ENCODE results near the gene CEP164.

The CEP164 gene

DNA sequence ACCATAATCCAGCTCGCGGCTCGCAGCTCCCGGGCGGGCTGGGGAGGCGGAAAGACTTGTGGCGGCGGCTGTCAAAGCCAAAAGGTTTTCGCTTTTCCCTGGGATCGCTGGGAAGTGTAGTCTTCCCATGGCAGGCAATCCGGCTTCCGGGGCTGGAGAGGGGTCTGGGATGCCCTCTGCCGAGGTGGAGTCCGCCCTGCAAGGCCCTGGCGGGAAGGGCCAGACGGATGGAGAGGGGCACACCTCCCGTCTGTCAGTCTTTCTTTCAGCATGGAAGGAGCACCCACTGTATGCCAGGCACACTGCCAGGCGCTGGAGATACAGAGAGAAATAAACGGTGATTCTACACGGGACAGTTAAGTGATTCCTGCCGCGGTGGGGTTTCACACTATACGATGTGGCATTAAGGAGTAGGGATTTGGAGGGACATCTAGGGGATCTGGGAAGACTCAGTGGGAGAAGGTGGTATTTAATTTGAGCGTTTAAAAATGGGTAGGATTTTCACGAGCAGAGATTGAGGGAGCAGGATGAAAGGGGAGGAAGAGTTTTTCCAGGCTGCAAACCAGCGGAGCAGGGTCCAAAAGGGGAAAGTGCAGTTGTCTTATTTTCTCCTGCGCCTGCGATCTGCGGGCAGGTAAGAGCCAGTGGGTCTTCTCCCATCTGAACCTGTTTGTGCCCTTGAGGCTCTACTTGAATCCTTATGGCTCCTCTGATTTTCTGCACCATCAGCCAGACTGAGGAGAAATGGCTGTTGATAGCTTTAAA, 11.3 kb upstream of the CEP164 start, which contains the start of gene BACE1 (continued):
- TF ChIP-seq, protein P1, sequence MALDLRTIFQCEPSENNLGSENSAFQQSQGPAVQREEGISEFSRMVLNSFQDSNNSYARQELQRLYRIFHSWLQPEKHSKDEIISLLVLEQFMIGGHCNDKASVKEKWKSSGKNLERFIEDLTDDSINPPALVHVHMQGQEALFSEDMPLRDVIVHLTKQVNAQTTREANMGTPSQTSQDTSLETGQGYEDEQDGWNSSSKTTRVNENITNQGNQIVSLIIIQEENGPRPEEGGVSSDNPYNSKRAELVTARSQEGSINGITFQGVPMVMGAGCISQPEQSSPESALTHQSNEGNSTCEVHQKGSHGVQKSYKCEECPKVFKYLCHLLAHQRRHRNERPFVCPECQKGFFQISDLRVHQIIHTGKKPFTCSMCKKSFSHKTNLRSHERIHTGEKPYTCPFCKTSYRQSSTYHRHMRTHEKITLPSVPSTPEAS (tag by site-specific recombination; IDR thresholded peaks at IDR 0.05), result no peak
- TF ChIP-seq, protein P2, sequence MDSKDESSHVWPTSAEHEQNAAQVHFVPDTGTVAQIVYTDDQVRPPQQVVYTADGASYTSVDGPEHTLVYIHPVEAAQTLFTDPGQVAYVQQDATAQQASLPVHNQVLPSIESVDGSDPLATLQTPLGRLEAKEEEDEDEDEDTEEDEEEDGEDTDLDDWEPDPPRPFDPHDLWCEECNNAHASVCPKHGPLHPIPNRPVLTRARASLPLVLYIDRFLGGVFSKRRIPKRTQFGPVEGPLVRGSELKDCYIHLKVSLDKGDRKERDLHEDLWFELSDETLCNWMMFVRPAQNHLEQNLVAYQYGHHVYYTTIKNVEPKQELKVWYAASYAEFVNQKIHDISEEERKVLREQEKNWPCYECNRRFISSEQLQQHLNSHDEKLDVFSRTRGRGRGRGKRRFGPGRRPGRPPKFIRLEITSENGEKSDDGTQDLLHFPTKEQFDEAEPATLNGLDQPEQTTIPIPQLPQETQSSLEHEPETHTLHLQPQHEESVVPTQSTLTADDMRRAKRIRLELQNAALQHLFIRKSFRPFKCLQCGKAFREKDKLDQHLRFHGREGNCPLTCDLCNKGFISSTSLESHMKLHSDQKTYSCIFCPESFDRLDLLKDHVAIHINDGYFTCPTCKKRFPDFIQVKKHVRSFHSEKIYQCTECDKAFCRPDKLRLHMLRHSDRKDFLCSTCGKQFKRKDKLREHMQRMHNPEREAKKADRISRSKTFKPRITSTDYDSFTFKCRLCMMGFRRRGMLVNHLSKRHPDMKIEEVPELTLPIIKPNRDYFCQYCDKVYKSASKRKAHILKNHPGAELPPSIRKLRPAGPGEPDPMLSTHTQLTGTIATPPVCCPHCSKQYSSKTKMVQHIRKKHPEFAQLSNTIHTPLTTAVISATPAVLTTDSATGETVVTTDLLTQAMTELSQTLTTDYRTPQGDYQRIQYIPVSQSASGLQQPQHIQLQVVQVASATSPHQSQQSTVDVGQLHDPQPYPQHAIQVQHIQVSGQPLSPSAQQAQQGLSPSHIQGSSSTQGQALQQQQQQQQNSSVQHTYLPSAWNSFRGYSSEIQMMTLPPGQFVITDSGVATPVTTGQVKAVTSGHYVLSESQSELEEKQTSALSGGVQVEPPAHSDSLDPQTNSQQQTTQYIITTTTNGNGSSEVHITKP (tag by site-specific recombination; IDR thresholded peaks at IDR 0.05), result peak; percentile 56
- peak; percentile 98 for TF ChIP-seq ZBTB20 (tag by site-specific recombination; IDR thresholded peaks at IDR 0.05)
- 0 out of 2 replicates have a peak, but pooled peaks have one; percentile 20 for TF ChIP-seq KLF8 (tag by site-specific recombination; IDR thresholded peaks at IDR 0.05)
- no peak for TF ChIP-seq ZNF670 (tag by site-specific recombination; IDR thresholded peaks at IDR 0.05; ENCODE audit: low read depth)
- TF ChIP-seq, protein P3, sequence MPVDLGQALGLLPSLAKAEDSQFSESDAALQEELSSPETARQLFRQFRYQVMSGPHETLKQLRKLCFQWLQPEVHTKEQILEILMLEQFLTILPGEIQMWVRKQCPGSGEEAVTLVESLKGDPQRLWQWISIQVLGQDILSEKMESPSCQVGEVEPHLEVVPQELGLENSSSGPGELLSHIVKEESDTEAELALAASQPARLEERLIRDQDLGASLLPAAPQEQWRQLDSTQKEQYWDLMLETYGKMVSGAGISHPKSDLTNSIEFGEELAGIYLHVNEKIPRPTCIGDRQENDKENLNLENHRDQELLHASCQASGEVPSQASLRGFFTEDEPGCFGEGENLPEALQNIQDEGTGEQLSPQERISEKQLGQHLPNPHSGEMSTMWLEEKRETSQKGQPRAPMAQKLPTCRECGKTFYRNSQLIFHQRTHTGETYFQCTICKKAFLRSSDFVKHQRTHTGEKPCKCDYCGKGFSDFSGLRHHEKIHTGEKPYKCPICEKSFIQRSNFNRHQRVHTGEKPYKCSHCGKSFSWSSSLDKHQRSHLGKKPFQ (tag by site-specific recombination; IDR thresholded peaks at IDR 0.05), result no peak
- 0 out of 2 replicates have a peak, but pooled peaks have one; percentile 26 for TF ChIP-seq ZNF561 (tag by site-specific recombination; IDR thresholded peaks at IDR 0.05; ENCODE audit: borderline replicate concordance)
- no peak for TF ChIP-seq OVOL3 (tag by site-specific recombination; IDR thresholded peaks at IDR 0.05)
- no peak for TF ChIP-seq ZNF521 (tag by site-specific recombination; IDR thresholded peaks at IDR 0.05)
- TF ChIP-seq ZNF169 (tag by site-specific recombination; IDR thresholded peaks at IDR 0.05), result no peak
- TF ChIP-seq, protein P4, sequence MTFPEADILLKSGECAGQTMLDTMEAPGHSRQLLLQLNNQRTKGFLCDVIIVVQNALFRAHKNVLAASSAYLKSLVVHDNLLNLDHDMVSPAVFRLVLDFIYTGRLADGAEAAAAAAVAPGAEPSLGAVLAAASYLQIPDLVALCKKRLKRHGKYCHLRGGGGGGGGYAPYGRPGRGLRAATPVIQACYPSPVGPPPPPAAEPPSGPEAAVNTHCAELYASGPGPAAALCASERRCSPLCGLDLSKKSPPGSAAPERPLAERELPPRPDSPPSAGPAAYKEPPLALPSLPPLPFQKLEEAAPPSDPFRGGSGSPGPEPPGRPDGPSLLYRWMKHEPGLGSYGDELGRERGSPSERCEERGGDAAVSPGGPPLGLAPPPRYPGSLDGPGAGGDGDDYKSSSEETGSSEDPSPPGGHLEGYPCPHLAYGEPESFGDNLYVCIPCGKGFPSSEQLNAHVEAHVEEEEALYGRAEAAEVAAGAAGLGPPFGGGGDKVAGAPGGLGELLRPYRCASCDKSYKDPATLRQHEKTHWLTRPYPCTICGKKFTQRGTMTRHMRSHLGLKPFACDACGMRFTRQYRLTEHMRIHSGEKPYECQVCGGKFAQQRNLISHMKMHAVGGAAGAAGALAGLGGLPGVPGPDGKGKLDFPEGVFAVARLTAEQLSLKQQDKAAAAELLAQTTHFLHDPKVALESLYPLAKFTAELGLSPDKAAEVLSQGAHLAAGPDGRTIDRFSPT (tag by site-specific recombination; IDR thresholded peaks at IDR 0.05), result peak; percentile 50
- TF ChIP-seq, protein P5, sequence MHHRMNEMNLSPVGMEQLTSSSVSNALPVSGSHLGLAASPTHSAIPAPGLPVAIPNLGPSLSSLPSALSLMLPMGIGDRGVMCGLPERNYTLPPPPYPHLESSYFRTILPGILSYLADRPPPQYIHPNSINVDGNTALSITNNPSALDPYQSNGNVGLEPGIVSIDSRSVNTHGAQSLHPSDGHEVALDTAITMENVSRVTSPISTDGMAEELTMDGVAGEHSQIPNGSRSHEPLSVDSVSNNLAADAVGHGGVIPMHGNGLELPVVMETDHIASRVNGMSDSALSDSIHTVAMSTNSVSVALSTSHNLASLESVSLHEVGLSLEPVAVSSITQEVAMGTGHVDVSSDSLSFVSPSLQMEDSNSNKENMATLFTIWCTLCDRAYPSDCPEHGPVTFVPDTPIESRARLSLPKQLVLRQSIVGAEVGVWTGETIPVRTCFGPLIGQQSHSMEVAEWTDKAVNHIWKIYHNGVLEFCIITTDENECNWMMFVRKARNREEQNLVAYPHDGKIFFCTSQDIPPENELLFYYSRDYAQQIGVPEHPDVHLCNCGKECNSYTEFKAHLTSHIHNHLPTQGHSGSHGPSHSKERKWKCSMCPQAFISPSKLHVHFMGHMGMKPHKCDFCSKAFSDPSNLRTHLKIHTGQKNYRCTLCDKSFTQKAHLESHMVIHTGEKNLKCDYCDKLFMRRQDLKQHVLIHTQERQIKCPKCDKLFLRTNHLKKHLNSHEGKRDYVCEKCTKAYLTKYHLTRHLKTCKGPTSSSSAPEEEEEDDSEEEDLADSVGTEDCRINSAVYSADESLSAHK (tag by site-specific recombination; IDR thresholded peaks at IDR 0.05), result no peak
- no peak for TF ChIP-seq EGR2 (tag by site-specific recombination; IDR thresholded peaks at IDR 0.05; ENCODE audit: low read depth)
- TF ChIP-seq ZBTB17 (tag by site-specific recombination; IDR thresholded peaks at IDR 0.05), result peak; percentile 76
- TF ChIP-seq, protein P6, sequence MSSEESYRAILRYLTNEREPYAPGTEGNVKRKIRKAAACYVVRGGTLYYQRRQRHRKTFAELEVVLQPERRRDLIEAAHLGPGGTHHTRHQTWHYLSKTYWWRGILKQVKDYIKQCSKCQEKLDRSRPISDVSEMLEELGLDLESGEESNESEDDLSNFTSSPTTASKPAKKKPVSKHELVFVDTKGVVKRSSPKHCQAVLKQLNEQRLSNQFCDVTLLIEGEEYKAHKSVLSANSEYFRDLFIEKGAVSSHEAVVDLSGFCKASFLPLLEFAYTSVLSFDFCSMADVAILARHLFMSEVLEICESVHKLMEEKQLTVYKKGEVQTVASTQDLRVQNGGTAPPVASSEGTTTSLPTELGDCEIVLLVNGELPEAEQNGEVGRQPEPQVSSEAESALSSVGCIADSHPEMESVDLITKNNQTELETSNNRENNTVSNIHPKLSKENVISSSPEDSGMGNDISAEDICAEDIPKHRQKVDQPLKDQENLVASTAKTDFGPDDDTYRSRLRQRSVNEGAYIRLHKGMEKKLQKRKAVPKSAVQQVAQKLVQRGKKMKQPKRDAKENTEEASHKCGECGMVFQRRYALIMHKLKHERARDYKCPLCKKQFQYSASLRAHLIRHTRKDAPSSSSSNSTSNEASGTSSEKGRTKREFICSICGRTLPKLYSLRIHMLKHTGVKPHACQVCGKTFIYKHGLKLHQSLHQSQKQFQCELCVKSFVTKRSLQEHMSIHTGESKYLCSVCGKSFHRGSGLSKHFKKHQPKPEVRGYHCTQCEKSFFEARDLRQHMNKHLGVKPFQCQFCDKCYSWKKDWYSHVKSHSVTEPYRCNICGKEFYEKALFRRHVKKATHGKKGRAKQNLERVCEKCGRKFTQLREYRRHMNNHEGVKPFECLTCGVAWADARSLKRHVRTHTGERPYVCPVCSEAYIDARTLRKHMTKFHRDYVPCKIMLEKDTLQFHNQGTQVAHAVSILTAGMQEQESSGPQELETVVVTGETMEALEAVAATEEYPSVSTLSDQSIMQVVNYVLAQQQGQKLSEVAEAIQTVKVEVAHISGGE (tag by site-specific recombination; conservative IDR thresholded peaks at IDR 0.05; ENCODE audit: low read depth), result peak; percentile 55
- peak; percentile 75 for TF ChIP-seq ZNF335 (tag by site-specific recombination; conservative IDR thresholded peaks at IDR 0.05)
- peak; percentile 99 for TF ChIP-seq ZNF792 (tag by site-specific recombination; IDR thresholded peaks at IDR 0.05)
- peak; percentile 93 for TF ChIP-seq IKZF3 (tag by site-specific recombination; IDR thresholded peaks at IDR 0.05)
- no peak for TF ChIP-seq KLF16 (tag by site-specific recombination; IDR thresholded peaks at IDR 0.05)
- no peak for TF ChIP-seq ZNF132 (tag by site-specific recombination; IDR thresholded peaks at IDR 0.05; ENCODE audit: borderline replicate concordance)
- peak; percentile 60; the same call in 1 of the 2 replicates for TF ChIP-seq ZBTB48 (tag by site-specific recombination; IDR thresholded peaks at IDR 0.05)
- TF ChIP-seq, protein P7, sequence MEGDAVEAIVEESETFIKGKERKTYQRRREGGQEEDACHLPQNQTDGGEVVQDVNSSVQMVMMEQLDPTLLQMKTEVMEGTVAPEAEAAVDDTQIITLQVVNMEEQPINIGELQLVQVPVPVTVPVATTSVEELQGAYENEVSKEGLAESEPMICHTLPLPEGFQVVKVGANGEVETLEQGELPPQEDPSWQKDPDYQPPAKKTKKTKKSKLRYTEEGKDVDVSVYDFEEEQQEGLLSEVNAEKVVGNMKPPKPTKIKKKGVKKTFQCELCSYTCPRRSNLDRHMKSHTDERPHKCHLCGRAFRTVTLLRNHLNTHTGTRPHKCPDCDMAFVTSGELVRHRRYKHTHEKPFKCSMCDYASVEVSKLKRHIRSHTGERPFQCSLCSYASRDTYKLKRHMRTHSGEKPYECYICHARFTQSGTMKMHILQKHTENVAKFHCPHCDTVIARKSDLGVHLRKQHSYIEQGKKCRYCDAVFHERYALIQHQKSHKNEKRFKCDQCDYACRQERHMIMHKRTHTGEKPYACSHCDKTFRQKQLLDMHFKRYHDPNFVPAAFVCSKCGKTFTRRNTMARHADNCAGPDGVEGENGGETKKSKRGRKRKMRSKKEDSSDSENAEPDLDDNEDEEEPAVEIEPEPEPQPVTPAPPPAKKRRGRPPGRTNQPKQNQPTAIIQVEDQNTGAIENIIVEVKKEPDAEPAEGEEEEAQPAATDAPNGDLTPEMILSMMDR (tag by site-specific recombination; IDR thresholded peaks at IDR 0.05), result peak; percentile 44

Measured in HEK293 (cell line).